Astrocyte (in vitro differentiated cells and primary cell): ENCODE data around the gene CCDC15.

ENCODE experiments used
- EZH2 ChIP-seq: IDR thresholded peaks from 2 replicates; pipeline ENCODE4 v1.6.1; 2012; ENCODE audit warnings: mild to moderate bottlenecking, low read length, inconsistent platforms; ENCODE audit not compliant: insufficient read depth
- TF ChIP-seq, protein P1 (sequence below): IDR thresholded peaks from 2 replicates; pipeline ENCODE4 v1.5.1; 2011; ENCODE audit warnings: low read depth, mild to moderate bottlenecking, inconsistent platforms, low read length, moderate library complexity; ENCODE audit not compliant: insufficient read depth

GRCh38 chr11:124916370-124916710, 37.7 kb upstream of the CCDC15 start:
- TF ChIP-seq, protein P1, sequence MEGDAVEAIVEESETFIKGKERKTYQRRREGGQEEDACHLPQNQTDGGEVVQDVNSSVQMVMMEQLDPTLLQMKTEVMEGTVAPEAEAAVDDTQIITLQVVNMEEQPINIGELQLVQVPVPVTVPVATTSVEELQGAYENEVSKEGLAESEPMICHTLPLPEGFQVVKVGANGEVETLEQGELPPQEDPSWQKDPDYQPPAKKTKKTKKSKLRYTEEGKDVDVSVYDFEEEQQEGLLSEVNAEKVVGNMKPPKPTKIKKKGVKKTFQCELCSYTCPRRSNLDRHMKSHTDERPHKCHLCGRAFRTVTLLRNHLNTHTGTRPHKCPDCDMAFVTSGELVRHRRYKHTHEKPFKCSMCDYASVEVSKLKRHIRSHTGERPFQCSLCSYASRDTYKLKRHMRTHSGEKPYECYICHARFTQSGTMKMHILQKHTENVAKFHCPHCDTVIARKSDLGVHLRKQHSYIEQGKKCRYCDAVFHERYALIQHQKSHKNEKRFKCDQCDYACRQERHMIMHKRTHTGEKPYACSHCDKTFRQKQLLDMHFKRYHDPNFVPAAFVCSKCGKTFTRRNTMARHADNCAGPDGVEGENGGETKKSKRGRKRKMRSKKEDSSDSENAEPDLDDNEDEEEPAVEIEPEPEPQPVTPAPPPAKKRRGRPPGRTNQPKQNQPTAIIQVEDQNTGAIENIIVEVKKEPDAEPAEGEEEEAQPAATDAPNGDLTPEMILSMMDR, result no peak
- no peak for TF ChIP-seq EZH2
